Middle frontal gyrus (tissue), 1 donor: ENCODE data around the gene USF2.

Experiments
- DNase-seq: peaks from one replicate; pipeline ENCODE4 v3.0.0-alpha.2; 2015; ENCODE audit warnings: low spot score; ENCODE audit errors: extremely low spot score

Gene USF2

GRCh38 chr19:35298561-35298972 lies 29.8 kb downstream of the USF2 start:
- DNase-seq = no peak

DNA sequence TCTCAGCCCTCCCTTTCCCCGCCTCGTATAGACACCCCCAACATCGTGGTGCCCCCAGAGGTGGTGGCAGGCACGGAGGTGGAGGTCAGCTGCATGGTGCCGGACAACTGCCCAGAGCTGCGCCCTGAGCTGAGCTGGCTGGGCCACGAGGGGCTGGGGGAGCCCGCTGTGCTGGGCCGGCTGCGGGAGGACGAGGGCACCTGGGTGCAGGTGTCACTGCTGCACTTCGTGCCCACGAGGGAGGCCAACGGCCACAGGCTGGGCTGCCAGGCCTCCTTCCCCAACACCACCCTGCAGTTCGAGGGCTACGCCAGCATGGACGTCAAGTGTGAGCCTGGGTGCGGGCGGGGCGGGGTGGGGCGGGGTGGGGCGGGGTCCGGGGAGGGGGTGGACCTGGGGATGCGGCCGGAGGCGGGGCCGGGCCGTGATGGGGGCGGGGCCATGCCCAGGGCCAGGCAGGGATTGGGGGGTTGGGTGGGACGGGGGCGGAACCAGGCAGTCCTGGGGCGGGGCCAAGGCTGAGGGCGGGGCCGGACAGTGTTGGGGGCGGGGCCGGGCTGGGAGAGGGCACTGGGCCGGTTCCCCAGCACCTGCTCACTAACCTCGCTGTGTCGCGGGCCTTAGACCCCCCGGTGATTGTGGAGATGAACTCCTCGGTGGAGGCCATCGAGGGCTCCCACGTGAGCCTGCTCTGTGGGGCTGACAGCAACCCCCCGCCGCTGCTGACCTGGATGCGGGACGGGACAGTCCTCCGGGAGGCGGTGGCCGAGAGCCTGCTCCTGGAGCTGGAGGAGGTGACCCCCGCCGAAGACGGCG lies 31.0 kb downstream of the USF2 start:
- DNase-seq = no peak

DNA sequence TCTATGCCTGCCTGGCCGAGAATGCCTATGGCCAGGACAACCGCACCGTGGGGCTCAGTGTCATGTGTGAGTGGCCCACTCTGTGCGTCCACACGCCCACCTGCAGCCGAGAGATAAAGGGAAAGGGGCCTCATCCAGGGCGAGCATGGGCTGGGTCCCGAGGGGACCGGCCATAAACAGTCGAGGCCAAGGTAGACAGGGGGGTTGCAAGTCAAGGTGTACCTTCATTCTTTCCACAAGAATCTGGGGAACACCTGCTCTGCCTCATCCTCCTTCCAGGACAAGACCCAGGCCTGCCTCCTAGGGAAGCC lies 31.5 kb downstream of the USF2 start:
- no peak for DNase-seq

DNA sequence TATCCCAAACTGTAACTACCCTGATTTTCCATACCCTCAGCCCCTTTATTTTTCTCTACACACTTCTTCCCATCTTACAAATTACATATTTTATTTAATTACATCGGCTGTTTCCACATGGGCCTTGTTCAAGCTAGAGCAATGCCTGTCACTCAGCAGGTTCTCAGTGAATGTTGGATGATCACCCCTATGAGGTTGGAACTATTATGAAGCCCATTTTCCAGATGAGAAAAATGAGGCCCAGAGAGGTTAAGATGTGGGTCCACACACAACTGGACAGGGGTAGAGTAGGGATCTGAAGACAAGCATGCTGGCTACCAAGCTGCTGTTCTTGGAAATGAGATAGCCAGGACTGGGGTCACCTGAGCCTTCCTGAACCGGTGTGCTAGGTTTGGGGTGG lies 33.2 kb downstream of the USF2 start:
- no peak for DNase-seq

DNA sequence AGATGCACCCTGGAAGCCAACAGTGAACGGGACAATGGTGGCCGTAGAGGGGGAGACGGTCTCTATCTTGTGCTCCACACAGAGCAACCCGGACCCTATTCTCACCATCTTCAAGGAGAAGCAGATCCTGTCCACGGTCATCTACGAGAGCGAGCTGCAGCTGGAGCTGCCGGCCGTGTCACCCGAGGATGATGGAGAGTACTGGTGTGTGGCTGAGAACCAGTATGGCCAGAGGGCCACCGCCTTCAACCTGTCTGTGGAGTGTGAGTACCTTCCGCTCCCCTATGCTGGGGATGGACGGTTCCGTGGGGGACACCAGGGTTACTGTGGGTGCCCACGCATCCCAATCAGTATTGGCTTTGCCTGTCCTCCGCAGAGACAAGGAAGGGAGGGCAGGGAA lies 33.7 kb downstream of the USF2 start:
- DNase-seq = no peak

DNA sequence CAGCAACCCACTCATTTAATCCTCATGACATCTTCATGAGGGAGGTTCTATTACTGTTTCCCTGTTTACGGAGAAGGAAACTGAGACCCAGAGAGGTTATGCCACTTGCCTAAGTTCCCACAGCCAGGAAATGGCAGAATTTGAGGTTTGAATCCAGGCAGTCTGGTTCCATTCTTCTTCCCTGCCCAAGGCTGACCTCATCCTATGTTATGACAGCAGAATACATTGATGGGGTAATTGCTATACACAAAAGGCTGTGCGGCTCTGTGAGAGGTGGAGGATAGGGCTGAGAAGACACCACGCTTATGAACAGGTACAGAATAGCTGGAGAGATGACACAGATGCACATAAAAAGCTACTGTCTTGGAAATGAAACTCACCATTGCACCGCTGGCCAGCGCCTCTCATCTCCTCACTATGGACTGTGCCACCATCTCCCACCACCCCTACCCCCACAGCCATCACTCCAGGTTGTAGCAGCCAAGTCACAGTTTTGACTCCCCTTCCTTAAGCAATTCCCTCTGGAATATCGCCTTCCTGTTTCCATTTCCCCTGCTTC lies 34.7 kb downstream of the USF2 start:
- no peak for DNase-seq

- DNase-seq = no peak
Measured at GRCh38 chr19:35304036-35304435, 35.3 kb downstream of the USF2 start.

GRCh38 chr19:35305181-35305580 lies 36.4 kb downstream of the USF2 start:
- DNase-seq = no peak

DNA sequence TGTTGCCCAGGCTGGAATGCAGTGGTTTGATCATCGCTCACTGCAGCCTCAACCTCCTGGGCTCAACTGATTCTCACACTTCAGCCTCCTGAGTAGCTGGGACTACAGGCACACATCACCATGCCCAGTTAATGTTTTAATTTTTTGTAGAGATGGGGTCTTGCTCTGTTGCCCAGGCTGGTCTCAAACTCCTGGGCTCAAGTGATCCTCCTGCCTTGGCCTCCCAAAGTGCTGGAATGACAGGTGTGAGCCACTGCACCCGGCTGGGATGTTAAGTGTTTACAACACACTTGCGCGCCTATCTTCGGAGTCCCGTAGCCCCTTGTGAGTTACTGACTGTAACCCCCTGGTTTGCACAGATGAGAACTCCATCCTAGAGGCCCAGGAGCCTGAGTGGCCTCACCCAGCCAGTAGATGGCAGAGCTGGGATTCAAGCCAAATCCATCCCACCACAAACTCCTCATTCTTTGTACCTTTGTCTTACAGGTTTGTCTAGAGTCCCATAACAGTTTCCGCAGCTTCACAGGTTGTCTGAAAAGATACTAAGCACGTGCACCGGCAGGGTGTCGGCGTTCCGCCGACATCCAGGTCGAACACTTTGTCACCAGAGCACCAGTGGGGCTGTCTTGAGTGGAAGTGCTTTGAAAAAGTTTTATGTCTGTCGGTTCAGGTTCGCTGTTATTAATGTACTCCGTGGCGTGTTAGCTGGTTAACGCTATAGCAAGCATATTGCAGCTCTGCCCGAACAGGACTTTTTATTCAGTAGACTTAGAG lies 37.9 kb downstream of the USF2 start:
- no peak for DNase-seq

- no peak for DNase-seq
Measured at GRCh38 chr19:35307931-35308330, 39.2 kb downstream of the USF2 start.

- DNase-seq = no peak
Measured at GRCh38 chr19:35308910-35309309, 40.1 kb downstream of the USF2 start.

GRCh38 chr19:35309481-35310279 lies 40.9 kb downstream of the USF2 start:
- DNase-seq = no peak

DNA sequence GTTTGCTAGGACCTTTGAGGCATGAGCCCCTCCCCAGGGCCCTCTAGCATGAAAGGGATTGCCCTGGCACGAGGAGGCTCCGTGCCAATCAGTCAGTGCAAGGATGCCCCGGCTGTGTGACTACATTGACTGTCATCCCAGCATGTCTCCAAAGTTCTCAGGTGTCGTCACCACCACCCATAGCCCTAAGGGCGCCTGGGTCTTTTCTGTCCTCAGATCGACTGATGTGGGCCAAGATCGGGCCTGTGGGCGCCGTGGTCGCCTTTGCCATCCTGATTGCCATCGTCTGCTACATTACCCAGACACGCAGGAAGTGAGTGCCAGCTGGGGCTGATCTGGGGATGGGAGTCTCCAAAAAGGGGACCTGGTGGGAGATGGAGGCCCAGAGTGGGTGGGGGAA lies 41.6 kb downstream of the USF2 start:
- DNase-seq = no peak

DNA sequence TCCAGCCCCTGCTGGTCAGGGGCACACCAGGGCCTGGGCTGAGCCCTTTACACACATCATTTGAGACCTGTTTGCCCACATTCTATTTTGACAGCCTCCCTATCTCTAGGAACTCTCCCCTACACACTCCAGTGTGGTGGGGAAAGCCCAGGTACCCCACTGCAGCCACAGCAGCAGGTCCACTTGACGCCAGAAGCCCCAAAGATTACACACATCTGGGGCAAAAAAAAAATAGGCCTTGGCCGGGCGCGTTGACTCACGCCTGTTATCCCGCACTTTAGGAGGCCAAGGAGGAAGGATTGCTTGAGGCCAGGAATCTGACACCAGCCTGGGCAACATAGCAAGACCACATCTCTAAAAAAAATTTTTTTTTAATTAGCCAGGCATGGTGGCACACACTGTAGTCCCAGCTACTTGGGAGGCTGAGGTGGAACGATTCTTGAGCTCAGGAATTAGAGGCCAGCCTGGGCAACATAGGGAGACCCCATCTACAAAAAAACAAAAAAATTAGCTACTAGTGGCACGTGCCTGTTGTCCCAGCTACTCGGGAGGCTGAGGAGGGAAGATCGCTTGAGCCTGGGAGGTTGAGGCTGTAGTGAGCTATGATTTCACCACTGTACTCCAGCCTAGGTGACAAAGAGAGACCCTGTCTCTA lies 42.2 kb downstream of the USF2 start:
- DNase-seq = no peak

GRCh38 chr19:35311901-35312665 lies 43.3 kb downstream of the USF2 start:
- DNase-seq = no peak

DNA sequence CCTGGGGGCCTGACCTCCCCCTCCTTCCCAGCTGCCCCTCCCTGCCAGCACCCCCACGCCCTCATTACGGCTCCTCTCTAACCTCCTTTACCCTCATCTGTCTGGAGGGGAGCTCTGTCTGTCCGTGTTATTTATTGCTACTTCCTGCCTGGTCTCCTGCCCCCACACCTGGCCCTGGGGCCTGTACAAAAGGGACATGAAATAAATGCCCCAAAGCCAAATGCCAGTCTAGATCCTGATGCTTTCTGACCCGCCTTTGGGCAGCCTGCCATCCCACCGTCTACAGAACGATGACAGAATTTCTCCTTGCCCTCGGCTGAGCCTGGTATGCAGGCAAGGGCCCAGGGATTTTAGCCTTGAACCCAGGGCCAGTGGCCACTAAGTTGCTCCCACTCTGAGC lies 44.8 kb downstream of the USF2 start:
- no peak for DNase-seq

GRCh38 chr19:35314031-35314430 lies 45.3 kb downstream of the USF2 start:
- no peak for DNase-seq

GRCh38 chr19:35314858-35315470 lies 46.2 kb downstream of the USF2 start:
- no peak for DNase-seq

- no peak for DNase-seq
Measured at GRCh38 chr19:35315883-35316282, 47.1 kb downstream of the USF2 start.

DNA sequence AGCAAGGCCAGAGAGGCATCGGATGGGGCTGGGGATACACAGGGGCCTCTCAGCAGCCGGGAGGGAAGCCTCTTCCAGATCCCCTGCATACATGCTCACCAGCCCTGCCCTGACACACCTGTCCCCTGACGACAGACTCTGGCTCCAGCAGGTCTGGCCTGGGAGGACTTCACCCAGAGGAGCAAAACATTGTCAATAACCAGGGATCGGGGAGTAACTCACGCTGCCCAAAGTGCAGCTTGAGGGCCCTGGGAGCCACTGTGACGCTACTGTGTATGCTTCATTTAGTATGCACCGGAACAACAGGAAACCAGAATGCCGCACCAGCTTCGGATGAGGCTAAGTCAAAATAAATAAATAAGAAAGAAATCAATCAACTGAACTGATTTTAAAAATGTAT lies 47.8 kb downstream of the USF2 start:
- no peak for DNase-seq
